ENCODE results near the gene AP1B1. TPM values are rescaled to one million over a fixed set of nuclear protein-coding genes. Genes with fewer than 3 reads are reported as not detected.

AP1B1 gene
- total and polyA plus RNA-seq, 2 of the 4 experiments (the other 2 are of a cell fraction), result 55.7 to 70.8 TPM

GRCh38 chr22:29314537-29315285 is 73.7 kb downstream of the AP1B1 start:
- peaks cover 0 to 16% of the 10 kb centered on the region in 2 experiments; a peak in 2 of 4 replicates for H3K79me1 ChIP-seq (ENCODE audit: low read depth in 1 of 2, low read length in 2 of 2)
- no TSS peak for BruUV-seq (replicated peaks)
- no peak overlapping the region for H3K4me2 ChIP-seq (ENCODE audit: low read depth, low read length)
- WGBS, 2 experiments (ENCODE audit: extremely low coverage in 2 of 2, insufficient read length in 1 of 2), result 7% methylated on average over 26 of the region's 69 CpGs; no CpG with 5 or more reads in 1 of the 2 experiments
- H3K18ac ChIP-seq (ENCODE audit: low read depth, low read length), result no peak overlapping the region
- H3K14ac ChIP-seq (replicated peaks; ENCODE audit: low read depth, low read length), result no peak overlapping the region
- H3K9me3 ChIP-seq (ENCODE audit: control insufficient read depth, insufficient read depth, low read length), result no peaks in the 10 kb centered on the region
- H2BK15ac ChIP-seq (ENCODE audit: low read depth, low read length), result no peak overlapping the region
- H4K5ac ChIP-seq (ENCODE audit: low read depth, low read length), result no peak overlapping the region
- H3K36me3 ChIP-seq (ENCODE audit: control insufficient read depth, insufficient read depth, low read length), result peaks cover 2% of the 10 kb centered on the region; the same call in 1 of the 2 replicates
- no peak overlapping the region for H3K56ac ChIP-seq (ENCODE audit: extremely low read depth, insufficient read depth, low read length)
- H2AK9ac ChIP-seq (replicated peaks; ENCODE audit: low read depth, low read length, poor library complexity), result no peak overlapping the region
- H2AFZ ChIP-seq (replicated peaks; ENCODE audit: low read length, poor library complexity), result peak overlapping the region; percentile 43
- no peak overlapping the region for H2BK20ac ChIP-seq (ENCODE audit: low read depth, low read length)
- no peak overlapping the region; the same call in 1 of the 2 replicates for H3K23ac ChIP-seq (ENCODE audit: low read depth, low read length)
- no peak overlapping the region for H3K4me3 ChIP-seq (ENCODE audit: insufficient read depth, low read depth, low read length)
- H3K9ac ChIP-seq (ENCODE audit: low read depth, low read length), result no peak overlapping the region
- CTCF ChIA-PET, result no interaction called here
- H3K4me1 ChIP-seq (ENCODE audit: control insufficient read depth, insufficient read depth, low read length), result peaks cover 4% of the 10 kb centered on the region
- H3K4ac ChIP-seq (ENCODE audit: low read depth, low read length), result no peak overlapping the region
- no peak overlapping the region for H3K27ac ChIP-seq (ENCODE audit: insufficient read depth, low read length)
- no peak overlapping the region for H4K8ac ChIP-seq (ENCODE audit: low read depth in 2 of 2, low read length in 2 of 2)
- no peak overlapping the region for H2BK120ac ChIP-seq (ENCODE audit: low read depth, low read length)
- dilution Hi-C loops (cut with HindIII; ENCODE audit: low sequenced_read_pairs, unreplicated experiment) (no loop called here), in situ Hi-C loops (cut with MboI; ENCODE audit: low sequenced_read_pairs) (no loop called here), intact Hi-C loops (cut with micrococcal nuclease) (no loop called here)
- POLR2A ChIA-PET (ENCODE audit: unreplicated experiment), result no interaction called here
- ATAC-seq (ENCODE audit: low read depth), result no peak
- no peak overlapping the region for H2AK5ac ChIP-seq (ENCODE audit: low read depth, low read length)
- DNase-seq, result no peak
- H3K9me1 ChIP-seq (ENCODE audit: insufficient read depth, low read length), result 0 out of 2 replicates have a peak, but pooled peaks cover 5% of the 10 kb centered on the region
- no peak overlapping the region for H4K91ac ChIP-seq (ENCODE audit: insufficient read depth, low read depth, low read length)
- TF ChIP-seq, protein P1, sequence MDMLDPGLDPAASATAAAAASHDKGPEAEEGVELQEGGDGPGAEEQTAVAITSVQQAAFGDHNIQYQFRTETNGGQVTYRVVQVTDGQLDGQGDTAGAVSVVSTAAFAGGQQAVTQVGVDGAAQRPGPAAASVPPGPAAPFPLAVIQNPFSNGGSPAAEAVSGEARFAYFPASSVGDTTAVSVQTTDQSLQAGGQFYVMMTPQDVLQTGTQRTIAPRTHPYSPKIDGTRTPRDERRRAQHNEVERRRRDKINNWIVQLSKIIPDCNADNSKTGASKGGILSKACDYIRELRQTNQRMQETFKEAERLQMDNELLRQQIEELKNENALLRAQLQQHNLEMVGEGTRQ (IDR thresholded peaks at IDR 0.05; ENCODE audit: low read depth, low read length), result no peak
- TF ChIP-seq RAD21 (IDR thresholded peaks at IDR 0.05; ENCODE audit: low read length) (no peak), BHLHE40 (IDR thresholded peaks at IDR 0.05; ENCODE audit: low read depth, low read length) (no peak), CHD1 (IDR thresholded peaks at IDR 0.05; ENCODE audit: low read depth, low read length) (no peak), MXI1 (IDR thresholded peaks at IDR 0.05; ENCODE audit: borderline replicate concordance, low read depth, low read length) (no peak), RFX5 (IDR thresholded peaks at IDR 0.05; ENCODE audit: low read depth, low read length) (no peak), MAFK (IDR thresholded peaks at IDR 0.05; ENCODE audit: low read depth, low read length) (no peak)
- H2BK5ac ChIP-seq (ENCODE audit: low read depth, low read length, poor library complexity, severe bottlenecking), result no peak overlapping the region
- peaks cover 31% of the 10 kb centered on the region for H4K20me1 ChIP-seq (ENCODE audit: insufficient read depth, low read length)
- H3K27me3 ChIP-seq (ENCODE audit: control insufficient read depth, insufficient read depth, low read length), result peaks cover 47% of the 10 kb centered on the region

All from IMR-90 (cell line).